CD4-positive, alpha-beta memory T cell (primary cell): ENCODE measurements around the gene CTAGE6. TPM values are rescaled to one million over a fixed set of nuclear protein-coding genes. Genes with fewer than 3 reads are reported as not detected.
"Not testable (repeated sequence)": the region's sequence is repeated elsewhere in the genome, so short reads cannot be mapped to it uniquely, and the experiment has no call there.

Experiments used
- CTCF ChIA-PET: fragments of 350-600 bp; sonication (Branson Sonifier 250); formaldehyde crosslinking; loops from one replicate; lab custom pipeline; 2021; ENCODE audit warnings: inconsistent platforms; ENCODE audit not compliant: partially characterized antibody; lab: Charles Lee
- POLR2A ChIA-PET: fragments of 350-600 bp; sonication (Branson Sonifier 250); formaldehyde crosslinking; loops from one replicate; lab custom pipeline; 2021; ENCODE audit not compliant: partially characterized antibody; lab: Charles Lee
- DNase-seq, 5 donors: peaks; one replicate each; pipeline versions ENCODE4 v3.0.0 to v3.0.0-alpha.2; 2020 to 2022; ENCODE audit warnings: mixed read lengths in 1 of 5
- H3K27ac ChIP-seq: one replicate; pipeline ENCODE4 v1.7.0; 2013; ENCODE audit warnings: low read depth, low read length
- H3K27me3 ChIP-seq: 2 replicates; pipeline ENCODE4 v1.7.0; 2013; ENCODE audit warnings: mild to moderate bottlenecking, low read length, moderate library complexity; ENCODE audit not compliant: insufficient read depth
- H3K36me3 ChIP-seq: 2 replicates; pipeline ENCODE4 v1.7.0; 2013; ENCODE audit warnings: mild to moderate bottlenecking, low read length, moderate library complexity; ENCODE audit not compliant: insufficient read depth
- H3K4me1 ChIP-seq: 2 replicates; pipeline ENCODE4 v1.7.0; 2013; ENCODE audit warnings: mild to moderate bottlenecking, low read length, moderate library complexity; ENCODE audit not compliant: insufficient read depth
- H3K4me3 ChIP-seq, 2 donors: one replicate each; pipeline ENCODE4 v1.7.0; 2013; ENCODE audit warnings: low read length in 2 of 2, mild to moderate bottlenecking in 1 of 2
- H3K9me3 ChIP-seq, 2 donors: one replicate each; pipeline ENCODE4 v1.7.0; 2013; ENCODE audit warnings: low read length in 2 of 2, control low read depth in 1 of 2; ENCODE audit not compliant: control insufficient read depth in 1 of 2
- H3K27ac Mint-ChIP-seq, 7 donors: one replicate each; pipeline ENCODE4 v1.8.0; 2020 to 2021; ENCODE audit warnings: mixed read lengths in 7 of 7, mild to moderate bottlenecking in 6 of 7, inconsistent platforms in 3 of 7, moderate library complexity in 3 of 7
- H3K27me3 Mint-ChIP-seq, 2 donors: one replicate each; pipeline ENCODE4 v1.8.0; 2020 to 2021; ENCODE audit warnings: mixed read lengths in 2 of 2
- H3K36me3 Mint-ChIP-seq, 2 donors: one replicate each; pipeline ENCODE4 v1.8.0; 2020 to 2021; ENCODE audit warnings: mixed read lengths in 2 of 2, inconsistent platforms in 1 of 2, mild to moderate bottlenecking in 1 of 2
- H3K4me1 Mint-ChIP-seq, 4 donors: one replicate each; pipeline ENCODE4 v1.8.0; 2020 to 2021; ENCODE audit warnings: mixed read lengths in 4 of 4, mild to moderate bottlenecking in 1 of 4
- H3K4me3 Mint-ChIP-seq, 8 donors: one replicate each; pipeline ENCODE4 v1.8.0; 2020 to 2021; ENCODE audit warnings: mixed read lengths in 8 of 8, mild to moderate bottlenecking in 7 of 8, moderate library complexity in 6 of 8, inconsistent platforms in 3 of 8
- H3K9me3 Mint-ChIP-seq, 8 donors: one replicate each; pipeline ENCODE4 v1.8.0; 2020 to 2021; ENCODE audit warnings: mixed read lengths in 8 of 8, mild to moderate bottlenecking in 5 of 8, inconsistent platforms in 3 of 8, moderate library complexity in 1 of 8
- intact Hi-C: fragments of 100-400 bp; cut with micrococcal nuclease; formaldehyde crosslinking; loops from one replicate; pipeline ENCODE4 v1.15.1; 2023
- polyA plus RNA-seq, 2 donors: library from polyadenylated mRNA; unstranded; fragments of 300-500 nt; fragmentation: Illumina TruSeq; gene quantifications; one replicate each; pipeline ENCODE4 v1.2.3, GENCODE V29; 2021
- total RNA-seq, 2 experiments: library from RNA; stranded (reverse); gene quantifications; one replicate each; pipeline ENCODE4 v1.2.3, GENCODE V29; 2021

CTAGE6 gene
- total and polyA plus RNA-seq, 4 experiments from 2014 or later = 0.40 to 3.8 (median 2.5) TPM; not detected in 1

- H3K27ac ChIP-seq, H3K4me1 Mint-ChIP-seq, POLR2A ChIA-PET, H3K4me3 Mint-ChIP-seq, H3K4me1 ChIP-seq, H3K36me3 Mint-ChIP-seq, H3K9me3 ChIP-seq, H3K36me3 ChIP-seq, H3K27me3 ChIP-seq, H3K27ac Mint-ChIP-seq, DNase-seq, H3K27me3 Mint-ChIP-seq, CTCF ChIA-PET, H3K4me3 ChIP-seq, intact Hi-C loops, H3K9me3 Mint-ChIP-seq: not testable (repeated sequence)
Measured at GRCh38 chr7:143779591-143779990, 22.1 kb upstream of the CTAGE6 start.

GRCh38 chr7:143772738-143773468 is 15.4 kb upstream of the CTAGE6 start:
- H3K9me3 Mint-ChIP-seq, H3K27ac Mint-ChIP-seq, H3K27me3 ChIP-seq, POLR2A ChIA-PET, H3K4me3 ChIP-seq, H3K4me3 Mint-ChIP-seq, H3K27ac ChIP-seq, intact Hi-C loops, H3K36me3 ChIP-seq, H3K4me1 Mint-ChIP-seq, H3K9me3 ChIP-seq, H3K36me3 Mint-ChIP-seq, H3K27me3 Mint-ChIP-seq, H3K4me1 ChIP-seq, DNase-seq, CTCF ChIA-PET: not testable (repeated sequence)

DNA sequence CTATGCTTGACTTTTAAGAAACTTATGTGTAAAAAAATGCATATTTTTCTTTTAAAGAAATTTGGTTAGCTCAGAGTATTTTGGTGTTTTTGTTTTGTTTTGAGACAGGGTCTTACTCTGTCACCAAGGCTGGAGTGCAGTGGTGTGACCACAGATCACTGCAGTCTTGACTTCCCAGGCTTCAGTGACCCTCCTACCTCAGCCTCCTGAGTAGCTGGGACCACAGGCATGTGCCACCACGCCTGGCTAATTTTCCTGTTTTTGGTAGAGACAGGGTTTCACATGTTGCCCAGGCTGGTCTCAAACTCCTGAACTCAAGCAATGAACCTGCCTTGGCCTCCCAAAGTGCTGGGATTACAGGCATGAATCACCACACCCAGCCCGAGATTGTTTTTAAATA is 10.0 kb upstream of the CTAGE6 start:
- H3K36me3 Mint-ChIP-seq, H3K27ac Mint-ChIP-seq, H3K4me1 Mint-ChIP-seq, H3K9me3 ChIP-seq, H3K9me3 Mint-ChIP-seq, intact Hi-C loops, H3K27me3 Mint-ChIP-seq, DNase-seq, H3K36me3 ChIP-seq, H3K4me3 ChIP-seq, H3K27me3 ChIP-seq, H3K4me3 Mint-ChIP-seq, POLR2A ChIA-PET, H3K4me1 ChIP-seq, H3K27ac ChIP-seq, CTCF ChIA-PET: not testable (repeated sequence)

GRCh38 chr7:143765678-143766077 is 8.2 kb upstream of the CTAGE6 start:
- H3K27me3 ChIP-seq, H3K36me3 Mint-ChIP-seq, CTCF ChIA-PET, H3K9me3 Mint-ChIP-seq, POLR2A ChIA-PET, H3K4me3 Mint-ChIP-seq, H3K9me3 ChIP-seq, H3K27ac Mint-ChIP-seq, intact Hi-C loops, H3K4me1 ChIP-seq, DNase-seq, H3K4me3 ChIP-seq, H3K4me1 Mint-ChIP-seq, H3K27ac ChIP-seq, H3K27me3 Mint-ChIP-seq, H3K36me3 ChIP-seq: not testable (repeated sequence)

- H3K9me3 Mint-ChIP-seq, H3K36me3 Mint-ChIP-seq, H3K27ac ChIP-seq, intact Hi-C loops, DNase-seq, H3K4me1 Mint-ChIP-seq, H3K36me3 ChIP-seq, H3K4me3 ChIP-seq, H3K4me3 Mint-ChIP-seq, H3K9me3 ChIP-seq, CTCF ChIA-PET, H3K4me1 ChIP-seq, H3K27me3 Mint-ChIP-seq, POLR2A ChIA-PET, H3K27me3 ChIP-seq, H3K27ac Mint-ChIP-seq: not testable (repeated sequence)
Measured at GRCh38 chr7:143763065-143763464, 5.6 kb upstream of the CTAGE6 start.

DNA sequence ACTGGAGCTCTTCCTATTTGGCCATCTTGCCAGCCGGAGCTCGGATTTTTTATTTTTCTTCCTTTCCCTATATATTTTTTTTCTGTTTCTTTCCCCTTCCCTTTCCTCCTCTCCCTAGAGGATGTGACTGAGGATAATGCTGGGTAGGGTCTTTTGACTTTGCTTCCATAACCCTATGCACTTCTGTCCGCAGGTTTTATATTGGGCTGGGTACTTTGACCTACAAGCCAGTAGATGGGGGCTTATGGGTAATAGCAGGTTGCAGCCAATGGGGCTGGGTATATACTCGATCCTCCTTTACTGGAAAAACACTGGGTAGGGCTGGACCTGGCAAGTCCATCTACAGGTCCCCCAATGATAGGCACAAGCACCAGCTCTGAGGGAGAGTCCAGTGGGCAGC is 12.2 kb downstream of the CTAGE6 start:
- H3K36me3 Mint-ChIP-seq, H3K9me3 Mint-ChIP-seq, H3K4me1 ChIP-seq, H3K4me1 Mint-ChIP-seq, intact Hi-C loops, POLR2A ChIA-PET, CTCF ChIA-PET, H3K4me3 ChIP-seq, DNase-seq, H3K27ac ChIP-seq, H3K4me3 Mint-ChIP-seq, H3K27ac Mint-ChIP-seq, H3K27me3 ChIP-seq, H3K36me3 ChIP-seq, H3K9me3 ChIP-seq, H3K27me3 Mint-ChIP-seq: not testable (repeated sequence)

- H3K4me1 ChIP-seq, H3K27me3 Mint-ChIP-seq, H3K9me3 ChIP-seq, H3K4me3 Mint-ChIP-seq, H3K4me1 Mint-ChIP-seq, H3K36me3 Mint-ChIP-seq, H3K9me3 Mint-ChIP-seq, H3K27me3 ChIP-seq, H3K4me3 ChIP-seq, H3K36me3 ChIP-seq, intact Hi-C loops, H3K27ac ChIP-seq: not testable (repeated sequence)
- ChIA-PET POLR2A (interaction anchor here (1.7 kb wide), 1 partner anchor 164 kb away, joined by 4 read pairs; the partner anchor contains the start of gene TCAF1), CTCF (interaction anchor here (0.8 to 2.9 kb wide), 8 partner anchors 8 to 655 kb away, joined by 3 to 18 read pairs (median 4); partner anchors contain the start of gene TCAF1)
- peak in 4 of 5 donors; percentile 46 to 57 (median 48) for DNase-seq
- peak overlapping the region in 3 of 7 donors; percentile 25 to 81 (median 35) for H3K27ac Mint-ChIP-seq
Measured at GRCh38 chr7:143737037-143737819, 20.3 kb downstream of the CTAGE6 start.
